ENCODE data around the gene NR1H2. TPM values are rescaled to one million over a fixed set of nuclear protein-coding genes. Genes with fewer than 3 reads are reported as not detected.
"Not testable (repeated sequence)": the region's sequence is repeated elsewhere in the genome, so short reads cannot be mapped to it uniquely, and the experiment has no call there.

The NR1H2 gene
- total RNA-seq, 1 donor from 2014 or later: 18.9 TPM

DNA sequence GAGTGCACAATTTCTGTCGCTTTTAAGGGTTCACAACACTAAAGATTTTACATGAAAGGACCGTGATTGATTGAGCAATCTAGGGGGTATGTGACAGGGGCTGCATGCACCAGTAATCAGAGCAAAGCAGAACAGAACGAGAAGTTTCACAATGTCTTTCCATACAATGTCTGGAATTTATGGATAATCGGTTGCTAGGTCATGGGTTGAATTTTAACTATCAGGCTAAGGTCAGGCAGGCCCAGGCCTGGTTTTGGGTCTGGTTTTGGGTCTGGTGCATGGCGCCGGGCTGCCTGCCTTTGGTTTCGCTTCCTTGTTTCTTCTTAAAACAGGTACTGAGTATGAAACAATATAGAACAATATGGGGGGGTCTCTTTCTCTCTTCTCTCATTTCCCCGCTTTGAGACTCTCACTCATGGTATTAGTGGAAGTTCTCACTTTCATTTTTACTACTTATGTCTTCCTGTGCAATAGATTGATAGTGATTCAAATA lies 29.1 kb upstream of the NR1H2 start:
- DNase-seq: not testable (repeated sequence)

DNA sequence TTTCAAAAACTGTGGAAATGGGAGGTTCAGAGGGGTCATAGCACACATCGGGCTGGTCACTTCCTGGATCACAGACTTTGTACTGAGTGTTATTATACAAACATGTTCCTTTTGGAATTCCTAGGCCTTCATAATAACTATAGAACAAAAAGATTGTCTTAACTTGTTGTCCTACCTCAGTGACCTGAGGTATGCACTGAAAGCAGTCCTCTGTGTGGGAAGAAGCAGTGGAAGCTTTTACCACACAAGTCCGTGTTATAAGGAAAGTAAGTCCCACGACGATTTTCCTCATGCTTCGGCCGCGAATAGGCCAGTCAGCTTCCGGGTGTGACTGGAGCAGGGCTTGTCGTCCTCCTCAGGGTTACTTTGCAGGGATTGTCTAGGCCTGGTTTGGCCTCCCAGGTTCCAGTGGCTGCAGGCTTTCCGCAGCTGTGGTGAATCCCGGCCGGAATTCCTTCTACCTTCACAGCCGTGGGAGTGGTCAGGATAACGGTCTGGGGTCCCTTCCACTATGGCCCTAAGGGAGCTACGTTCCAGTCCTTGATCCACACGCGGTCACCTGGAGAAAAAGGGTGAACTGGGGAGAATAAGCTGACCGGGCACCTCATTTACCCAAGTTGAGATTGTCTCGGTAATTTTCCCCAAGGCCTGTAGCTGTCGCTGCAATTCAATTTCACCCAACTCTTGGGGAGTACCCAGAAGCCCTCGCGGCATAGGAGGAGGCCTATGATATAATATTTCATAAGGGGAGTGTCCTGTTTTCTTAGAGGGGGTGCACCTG lies 26.8 kb upstream of the NR1H2 start:
- DNase-seq: no peak

DNA sequence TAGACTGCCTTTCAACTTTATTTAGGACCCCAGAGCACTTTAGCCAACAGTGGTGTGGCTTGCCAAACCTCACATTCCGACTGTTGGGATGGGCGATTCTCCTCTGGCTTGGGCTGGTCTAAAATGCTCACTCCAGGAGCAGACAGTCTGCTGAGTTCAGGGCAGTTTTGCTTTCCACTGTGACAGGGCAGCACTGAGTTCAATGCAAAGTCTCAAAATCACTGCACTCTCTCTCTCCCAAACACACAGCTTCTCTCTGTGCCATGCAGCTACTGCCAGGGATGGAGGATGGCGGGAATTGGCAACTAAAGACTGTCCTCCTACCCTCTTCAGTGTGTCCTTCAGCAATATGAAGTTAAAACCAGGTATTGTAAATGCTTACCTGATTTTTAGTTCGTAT lies 24.0 kb upstream of the NR1H2 start:
- DNase-seq: no peak

DNA sequence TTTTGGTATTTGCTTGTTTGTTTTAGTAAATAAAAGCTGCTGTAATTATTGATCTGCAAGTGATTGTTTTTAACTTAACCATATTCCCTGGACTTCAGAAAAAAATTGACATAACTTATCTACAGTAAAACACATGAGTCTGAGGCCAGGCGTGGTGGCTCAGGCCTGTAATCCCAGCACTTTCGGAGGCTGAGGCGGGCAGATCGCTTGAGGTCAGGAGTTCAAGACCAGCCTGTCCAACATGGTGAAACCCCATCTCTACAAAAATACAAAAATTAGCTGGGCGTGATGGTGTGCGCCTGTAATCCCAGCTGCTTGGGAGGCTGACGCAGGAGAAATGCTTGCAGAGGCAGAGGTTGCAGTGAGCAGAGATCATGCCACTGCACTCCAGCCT lies 22.8 kb upstream of the NR1H2 start:
- DNase-seq: not testable (repeated sequence)

DNA sequence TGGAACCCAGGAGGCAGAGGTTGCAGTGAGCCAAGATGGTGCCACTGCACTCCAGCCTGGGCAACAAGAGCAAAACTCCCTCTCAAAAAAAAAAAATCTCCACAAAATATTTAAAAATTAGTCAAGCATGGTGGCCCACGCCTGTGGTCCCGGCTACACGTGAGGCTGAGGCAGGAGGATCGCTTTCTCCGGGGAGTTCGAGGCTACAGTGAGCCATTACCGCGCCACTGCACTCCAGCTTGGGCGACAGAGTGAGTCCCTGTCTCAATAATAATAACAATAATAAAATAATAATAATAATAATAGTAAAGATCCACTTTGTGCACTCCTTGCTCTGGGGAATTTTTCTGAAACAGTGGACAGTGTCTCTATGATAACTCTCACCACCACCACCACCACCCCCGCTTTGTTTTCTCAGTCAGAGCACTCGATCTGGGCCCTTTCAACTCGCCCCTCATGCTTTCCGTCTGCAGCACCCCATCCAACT lies 19.5 kb upstream of the NR1H2 start:
- DNase-seq: no peak

DNA sequence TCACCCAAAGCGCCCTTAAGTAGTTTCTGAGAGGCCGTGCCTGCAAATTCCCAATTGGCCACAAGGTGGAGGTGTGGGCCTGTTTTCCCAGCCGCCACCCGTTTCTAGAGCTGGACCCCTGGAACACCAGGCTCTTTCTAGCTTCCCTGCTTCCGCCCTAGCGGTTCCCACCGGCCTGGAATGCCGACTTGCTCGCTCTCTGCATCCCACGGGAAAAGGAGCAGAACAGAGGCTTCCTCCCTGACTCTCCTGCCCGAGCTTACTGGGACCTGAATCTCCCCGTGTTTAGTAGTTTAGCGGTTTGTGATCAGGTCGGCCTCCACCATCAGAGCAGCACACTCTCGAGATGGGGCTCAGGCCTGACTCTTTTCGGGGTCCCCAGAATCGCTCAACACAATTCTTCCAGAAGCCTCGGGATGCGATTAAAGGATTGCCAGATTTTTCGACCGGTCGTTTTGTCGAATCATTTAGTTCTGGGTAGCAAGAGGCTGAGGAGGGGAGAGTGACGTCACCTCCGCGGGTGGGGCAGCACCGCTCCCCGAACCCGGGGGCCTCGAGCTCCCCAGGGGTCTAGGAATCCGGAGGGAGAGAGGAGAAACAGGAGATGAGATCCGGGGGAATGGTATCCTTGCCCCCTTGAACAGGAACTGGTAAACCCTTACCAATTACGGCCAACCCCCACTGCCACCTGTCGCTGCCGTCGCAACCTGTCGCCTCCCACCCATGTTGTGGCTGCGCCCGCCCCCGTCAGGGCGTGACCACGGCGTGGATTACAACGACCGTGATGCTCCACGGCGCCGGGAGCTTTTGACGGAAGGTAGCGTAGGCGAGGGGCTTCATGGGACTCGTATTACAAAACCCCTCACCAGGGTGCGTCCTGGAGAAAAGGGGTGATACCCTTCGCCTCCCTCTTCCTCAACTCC lies 18.8 kb upstream of the NR1H2 start:
- DNase-seq: peak; percentile 52

DNA sequence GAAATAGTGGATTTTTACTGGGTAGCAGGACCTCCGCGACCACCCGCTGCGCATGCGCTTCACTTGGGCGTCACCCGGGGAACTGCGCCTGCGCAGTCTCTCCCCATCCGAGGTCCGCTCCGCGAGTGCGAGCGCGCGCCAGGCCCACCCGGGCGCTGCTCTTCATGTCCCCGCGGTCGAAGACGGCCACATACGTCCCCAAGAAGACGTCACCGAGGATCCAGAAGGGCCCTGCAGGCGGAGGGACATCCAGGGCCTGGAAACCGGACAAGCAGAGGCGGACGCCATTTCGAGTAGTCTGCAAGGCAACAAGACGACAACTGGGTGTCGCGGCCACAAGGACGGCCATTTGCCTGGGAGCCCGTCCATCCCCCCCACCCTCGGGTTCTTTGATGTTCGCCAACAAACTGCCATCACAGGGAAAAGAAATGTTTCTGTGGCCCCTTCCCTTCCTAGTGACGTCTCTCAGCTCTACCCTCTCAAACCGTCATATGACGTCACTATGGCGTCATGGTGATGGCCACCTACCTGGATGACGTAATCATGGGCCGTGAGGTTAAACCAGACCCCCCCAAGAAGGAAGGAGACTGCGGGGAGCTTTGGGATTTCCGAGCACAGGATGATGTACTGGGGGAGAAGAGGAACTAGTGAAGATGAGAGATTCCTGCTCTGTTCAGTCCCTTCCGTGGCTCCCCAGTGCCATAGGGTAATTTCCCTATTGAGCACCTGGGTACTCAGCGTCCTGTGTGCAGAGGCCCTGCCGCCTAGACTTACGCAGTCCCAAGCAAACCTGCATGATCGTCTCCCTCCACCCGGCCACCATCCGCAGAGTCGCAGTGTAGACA lies 17.6 kb upstream of the NR1H2 start:
- peak; percentile 27 for DNase-seq

DNA sequence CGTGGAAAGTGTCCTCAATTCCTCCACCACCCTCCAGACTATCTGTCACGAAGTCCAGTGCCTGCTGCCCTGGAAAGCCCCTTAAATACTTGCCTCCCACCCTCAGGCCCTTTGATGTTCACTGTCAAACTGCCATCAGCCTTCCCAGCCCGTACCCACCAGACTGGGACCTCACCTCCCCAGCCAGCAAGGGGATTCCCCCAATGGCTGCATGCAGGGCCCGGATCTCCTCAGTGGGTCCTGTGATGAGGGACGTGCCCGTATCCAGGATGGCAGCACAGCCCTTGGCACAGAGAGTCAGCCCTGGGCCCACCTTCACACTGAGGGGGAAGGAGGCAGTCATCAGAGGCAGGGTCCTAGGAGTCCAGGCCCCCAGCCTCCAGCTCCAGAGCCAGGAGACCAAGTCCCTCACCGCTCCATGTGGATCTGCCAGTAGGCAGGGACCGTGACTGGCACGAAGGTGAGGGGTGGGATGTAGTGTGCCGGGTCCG lies 16.9 kb upstream of the NR1H2 start:
- DNase-seq: no peak

DNA sequence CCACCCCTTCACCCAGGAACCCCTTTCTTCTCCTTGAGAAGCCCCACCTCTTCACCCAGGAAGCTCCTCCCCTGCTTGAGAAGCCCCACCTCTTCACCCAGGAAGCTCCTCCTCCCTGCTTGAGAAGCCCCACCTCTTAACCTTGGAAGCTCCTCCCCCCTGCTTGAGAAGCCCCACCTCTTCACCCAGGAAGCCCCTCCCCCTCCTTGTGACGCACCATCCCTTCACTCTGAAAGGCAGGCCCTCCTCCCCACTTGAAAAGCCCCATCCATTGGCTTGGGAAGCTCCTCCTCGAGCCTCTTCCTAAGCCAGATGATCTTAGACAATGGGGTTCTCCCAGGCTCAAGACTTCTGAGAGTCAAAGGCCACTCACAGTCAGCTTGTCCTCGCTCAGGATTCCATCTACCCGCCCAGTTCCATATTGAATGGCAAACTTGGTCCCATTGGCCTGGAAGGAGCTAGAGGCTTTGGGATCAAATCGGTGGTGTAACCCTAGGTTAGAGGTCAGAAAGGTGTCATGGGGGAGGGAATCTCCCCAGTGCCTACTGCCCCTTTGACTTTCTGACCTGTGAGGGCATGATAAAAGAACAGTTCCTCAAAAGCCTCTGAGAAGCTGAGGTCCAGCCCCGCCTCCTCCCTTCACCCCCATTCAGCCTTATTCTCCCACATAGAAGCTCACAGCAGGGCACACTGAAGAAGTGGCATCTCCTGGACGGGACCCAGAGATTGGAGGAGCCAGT lies 14.8 kb upstream of the NR1H2 start:
- DNase-seq: no peak

DNA sequence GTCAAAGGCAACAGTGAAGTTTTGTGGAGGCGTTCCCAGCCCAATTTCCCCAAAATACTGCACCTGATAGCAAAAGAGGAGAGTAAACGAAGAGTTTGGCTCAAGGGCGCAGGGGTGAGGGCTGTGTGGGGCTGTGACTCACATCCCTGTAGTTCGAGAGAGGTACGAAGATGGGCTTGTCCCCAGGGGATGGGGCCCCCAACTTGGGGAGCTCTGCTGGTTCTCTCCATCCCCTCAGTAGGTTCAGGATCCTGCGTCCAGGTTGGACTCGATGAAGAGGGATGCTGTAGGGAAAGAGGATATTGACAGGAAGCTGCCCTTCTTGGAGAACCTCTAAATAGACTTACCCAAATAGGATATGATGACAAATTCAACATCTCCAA lies 14.2 kb upstream of the NR1H2 start:
- no peak for DNase-seq

DNA sequence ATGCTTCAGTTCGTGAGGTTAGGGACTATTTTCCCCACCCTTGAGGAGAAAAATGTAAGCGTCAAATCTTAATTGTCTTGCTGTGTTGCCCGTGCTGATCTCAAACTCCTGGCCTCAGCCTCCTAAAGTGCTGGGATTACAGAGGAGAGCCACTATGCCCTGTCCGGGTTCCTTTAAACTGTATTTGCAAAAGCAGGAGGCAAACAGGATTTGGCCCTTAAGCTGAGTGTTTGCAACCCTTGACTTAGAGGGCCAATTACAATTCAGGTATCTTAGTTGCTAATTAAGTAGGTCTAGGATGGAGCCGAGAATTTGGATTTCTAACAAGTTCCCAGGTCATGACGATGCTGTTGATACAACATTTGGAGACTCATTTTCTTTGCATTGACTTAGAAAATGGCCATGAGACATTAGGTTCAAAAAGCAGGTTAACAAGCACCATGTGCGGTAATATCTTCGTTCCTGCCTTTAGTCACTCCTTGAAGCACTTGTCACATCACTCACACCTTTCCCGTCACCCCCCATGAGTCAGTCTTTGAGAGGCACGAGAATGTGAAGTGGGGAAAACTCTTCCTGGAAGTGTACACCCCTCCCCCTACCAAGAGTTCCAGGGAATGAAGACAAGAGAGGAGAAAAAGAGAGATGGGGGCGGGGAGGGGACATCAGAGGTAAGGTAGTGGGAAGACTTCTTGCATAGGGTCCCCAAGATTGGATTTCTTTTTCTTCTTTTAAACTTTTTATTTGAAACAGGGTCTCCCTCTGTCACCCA lies 13.4 kb upstream of the NR1H2 start:
- no peak for DNase-seq

DNA sequence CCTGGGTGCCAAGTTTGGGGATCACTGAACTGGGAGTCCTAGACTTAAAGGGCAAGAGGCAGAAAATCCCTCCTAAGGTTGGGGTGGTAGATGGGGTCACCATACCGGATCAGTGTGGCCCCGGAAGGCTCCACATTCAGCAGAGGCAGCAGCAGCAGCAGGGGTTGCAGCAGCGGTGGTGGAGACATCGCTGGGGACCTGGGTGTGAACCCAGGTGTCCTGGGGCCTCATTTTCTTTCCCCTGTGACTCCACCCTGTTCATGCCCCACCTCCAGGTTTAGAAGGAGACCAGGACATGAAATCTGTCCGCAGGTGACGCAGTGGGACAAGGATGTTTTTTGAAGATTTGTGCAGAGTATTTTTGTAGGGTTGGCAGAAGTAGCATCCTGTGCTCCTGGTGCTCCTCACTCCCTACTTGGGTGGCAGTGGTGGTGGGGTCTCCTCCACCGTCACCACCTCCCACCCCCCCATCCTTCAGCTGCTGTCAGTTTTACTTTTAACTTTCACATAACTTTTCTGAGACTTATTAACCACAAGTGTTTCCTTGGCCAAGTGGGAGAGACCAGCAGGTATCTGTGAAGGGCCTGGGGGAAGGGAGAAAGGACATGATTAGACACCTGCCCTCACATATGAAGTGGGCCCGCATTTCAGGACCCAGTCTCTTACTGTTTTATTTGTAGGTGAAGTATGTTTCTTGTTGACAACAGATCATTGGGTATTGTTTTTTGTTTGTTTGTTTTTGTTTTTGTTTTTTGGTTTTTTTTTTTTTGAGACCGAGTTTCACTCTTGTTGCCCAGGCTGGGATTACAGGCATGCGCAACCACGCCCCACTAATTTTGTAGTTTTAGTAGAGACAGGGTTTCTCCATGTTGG lies 10.6 kb upstream of the NR1H2 start, which contains the start of gene NAPSA:
TSS of gene NAPSA (minus strand) at position 206 of the 873 bp plus-strand sequence. CDS start at position 188, 18 bp downstream.
- no peak for DNase-seq

DNA sequence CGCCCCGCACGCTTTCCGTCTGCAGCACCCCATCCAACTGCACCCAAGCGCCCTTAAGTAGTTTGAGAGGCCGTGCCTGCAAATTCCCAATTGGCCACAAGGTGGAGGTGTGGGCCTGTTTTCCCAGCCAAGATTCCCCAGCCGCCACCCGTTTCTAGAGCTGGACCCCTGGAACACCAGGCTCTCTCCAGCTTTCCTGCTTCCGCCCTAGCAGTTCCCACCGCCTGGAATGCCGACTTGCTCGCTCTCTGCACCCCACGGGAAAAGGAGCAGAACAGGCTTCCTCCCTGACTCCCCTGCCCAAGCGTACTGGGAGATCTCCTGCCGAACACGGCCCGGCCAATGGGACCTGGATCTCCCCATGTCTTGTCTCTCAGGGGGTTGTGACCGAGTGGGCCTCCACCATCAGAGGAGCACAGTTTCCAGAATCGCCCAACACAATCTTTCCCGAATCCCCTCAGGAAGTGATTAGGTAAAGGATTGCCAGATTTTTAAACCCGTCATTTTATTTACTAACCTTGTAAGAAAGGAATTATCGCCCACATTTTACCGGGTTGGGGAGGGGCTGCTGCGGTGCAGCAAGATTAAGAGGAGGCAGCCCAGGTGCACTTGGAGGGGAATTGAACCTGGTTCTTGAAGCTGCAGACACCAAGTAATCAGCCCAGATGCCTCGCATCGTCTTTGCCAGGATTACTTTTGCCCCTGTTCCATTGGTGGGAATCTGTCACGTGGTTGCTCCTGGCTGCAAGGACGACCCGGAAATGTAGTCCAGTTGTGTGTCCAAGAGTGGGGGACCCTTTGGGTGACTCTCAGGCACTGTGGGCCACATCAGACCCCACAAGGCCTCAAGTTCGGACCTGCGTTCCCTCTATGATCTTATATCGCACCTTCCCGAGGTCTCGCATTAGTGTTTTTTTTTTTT lies 7.3 kb upstream of the NR1H2 start:
- peak; percentile 83 for DNase-seq

DNA sequence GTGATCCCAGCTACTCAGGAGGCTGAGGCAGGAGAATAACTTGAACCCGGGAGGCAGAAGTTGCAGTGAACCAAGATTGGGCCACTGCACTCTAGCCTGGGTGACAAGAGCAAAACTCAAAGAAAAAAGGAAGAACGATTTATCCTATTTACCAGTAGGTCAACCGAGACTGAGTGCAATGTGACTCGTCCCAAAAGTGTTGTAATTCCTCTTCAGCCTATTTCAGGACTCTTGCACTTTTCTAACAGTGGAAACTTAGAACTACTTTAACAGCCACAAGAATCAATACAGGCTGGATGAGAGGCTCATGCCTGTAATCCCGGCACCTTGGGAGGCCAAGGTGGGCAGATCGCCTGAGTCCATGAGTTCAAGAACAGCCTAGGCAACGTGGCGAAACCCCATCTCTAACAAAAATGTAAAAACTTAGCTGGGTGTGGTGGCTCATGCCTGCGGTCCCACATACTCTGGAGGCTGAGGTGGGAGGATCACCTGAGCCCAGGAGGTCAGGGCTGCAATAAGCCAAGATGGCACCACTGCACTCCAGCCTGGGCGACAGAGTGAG lies 4.3 kb upstream of the NR1H2 start:
- no peak for DNase-seq

DNA sequence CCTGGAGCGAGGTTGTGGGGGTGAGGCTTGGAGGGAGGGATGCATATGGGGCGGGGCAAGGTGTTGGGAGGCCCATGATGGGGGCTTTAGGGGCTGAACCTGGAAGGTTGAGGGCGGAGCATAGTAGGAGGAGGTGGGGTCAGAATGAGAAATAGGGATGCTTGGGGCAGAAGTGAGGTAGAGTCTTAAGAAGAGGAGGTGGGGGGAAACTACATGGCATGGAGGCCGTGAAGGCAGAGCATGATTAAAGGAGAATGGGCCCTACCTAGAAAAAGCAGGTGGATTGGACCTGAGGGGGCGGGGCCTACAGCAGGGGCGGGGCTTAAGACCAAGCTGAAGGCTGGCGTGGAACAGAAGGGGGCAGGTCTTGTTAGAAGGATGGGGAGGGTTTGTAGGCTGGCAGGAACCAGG lies 799 bp downstream of the NR1H2 start:
- no peak for DNase-seq

DNA sequence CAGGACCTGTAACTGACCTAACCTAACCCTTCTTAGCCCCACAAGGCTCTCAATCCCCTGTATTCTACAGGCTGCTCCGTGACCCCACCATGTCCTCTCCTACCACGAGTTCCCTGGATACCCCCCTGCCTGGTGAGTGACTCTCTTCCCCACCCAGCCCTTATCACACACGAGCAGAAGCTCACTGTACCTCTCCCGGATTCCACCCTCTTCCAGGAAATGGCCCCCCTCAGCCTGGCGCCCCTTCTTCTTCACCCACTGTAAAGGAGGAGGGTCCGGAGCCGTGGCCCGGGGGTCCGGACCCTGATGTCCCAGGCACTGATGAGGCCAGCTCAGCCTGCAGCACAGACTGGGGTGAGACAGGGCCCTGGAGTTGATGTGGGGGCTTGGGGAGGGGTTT lies 1.3 kb downstream of the NR1H2 start:
- no peak for DNase-seq

DNA sequence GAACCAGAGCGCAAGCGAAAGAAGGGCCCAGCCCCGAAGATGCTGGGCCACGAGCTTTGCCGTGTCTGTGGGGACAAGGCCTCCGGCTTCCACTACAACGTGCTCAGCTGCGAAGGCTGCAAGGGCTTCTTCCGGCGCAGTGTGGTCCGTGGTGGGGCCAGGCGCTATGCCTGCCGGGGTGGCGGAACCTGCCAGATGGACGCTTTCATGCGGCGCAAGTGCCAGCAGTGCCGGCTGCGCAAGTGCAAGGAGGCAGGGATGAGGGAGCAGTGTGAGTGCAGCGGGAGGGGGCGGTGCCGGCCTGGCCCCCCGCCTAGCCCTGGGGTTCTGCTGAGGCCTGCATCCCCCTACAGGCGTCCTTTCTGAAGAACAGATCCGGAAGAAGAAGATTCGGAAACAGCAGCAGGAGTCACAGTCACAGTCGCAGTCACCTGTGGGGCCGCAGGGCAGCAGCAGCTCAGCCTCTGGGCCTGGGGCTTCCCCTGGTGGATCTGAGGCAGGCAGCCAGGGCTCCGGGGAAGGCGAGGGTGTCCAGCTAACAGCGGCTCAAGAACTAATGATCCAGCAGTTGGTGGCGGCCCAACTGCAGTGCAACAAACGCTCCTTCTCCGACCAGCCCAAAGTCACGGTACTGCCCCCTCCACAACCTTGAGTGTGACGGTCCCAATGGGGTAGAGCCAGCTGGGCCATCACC lies 2.1 kb downstream of the NR1H2 start:
- no peak for DNase-seq

Measured in occipital lobe (tissue), 2 donors.